ENCODE results near the gene HTR6.

HTR6 gene

DNA sequence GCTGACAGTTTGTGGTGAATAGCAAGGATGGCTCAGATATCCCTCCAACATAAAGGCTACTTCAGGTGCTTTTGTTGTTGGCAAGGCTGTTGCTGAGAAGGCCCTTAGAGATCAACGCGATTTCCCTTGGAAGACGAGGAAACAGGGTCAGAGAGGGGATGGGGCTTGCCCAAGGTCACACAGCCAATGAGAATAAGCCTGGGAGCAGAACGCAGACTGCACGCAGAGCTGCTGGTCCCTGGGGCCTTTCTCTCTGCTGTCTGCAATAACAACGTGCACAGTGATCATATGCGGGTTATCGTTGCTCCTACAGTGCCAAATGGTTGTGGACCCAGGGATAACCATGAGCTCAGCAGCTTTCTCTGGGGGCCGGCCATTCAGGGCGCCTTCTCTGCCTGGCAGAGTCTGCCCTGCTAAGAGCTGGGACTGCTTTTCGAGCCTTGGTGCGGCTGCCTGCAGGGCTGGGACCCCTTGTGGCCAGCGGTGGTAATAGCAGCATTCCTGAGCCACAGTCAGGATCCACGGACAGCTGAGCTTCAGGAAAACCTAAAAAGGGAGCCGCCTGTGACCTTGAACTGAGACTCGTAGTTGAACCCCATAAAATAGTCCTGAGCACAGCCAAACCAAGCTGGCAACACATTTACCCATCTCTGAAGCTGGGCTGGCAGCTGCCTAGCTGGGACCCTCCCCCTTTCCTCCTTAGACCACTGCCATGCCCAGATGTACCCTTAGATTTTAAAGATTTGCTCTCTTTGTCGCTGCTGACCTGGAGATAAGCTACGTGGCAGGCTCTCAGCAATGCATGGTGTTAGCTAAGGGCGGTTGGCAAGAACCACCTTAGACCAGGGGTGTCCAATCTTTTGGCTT is 39.8 kb downstream of the HTR6 start:
- peak overlapping the region in 1 of 2 donors; percentile 18 for H3K4me3 ChIP-seq (replicated peaks in 1 of 2; ENCODE audit: low read depth in 2 of 2, low read length in 2 of 2)
- TF ChIP-seq, protein P1, sequence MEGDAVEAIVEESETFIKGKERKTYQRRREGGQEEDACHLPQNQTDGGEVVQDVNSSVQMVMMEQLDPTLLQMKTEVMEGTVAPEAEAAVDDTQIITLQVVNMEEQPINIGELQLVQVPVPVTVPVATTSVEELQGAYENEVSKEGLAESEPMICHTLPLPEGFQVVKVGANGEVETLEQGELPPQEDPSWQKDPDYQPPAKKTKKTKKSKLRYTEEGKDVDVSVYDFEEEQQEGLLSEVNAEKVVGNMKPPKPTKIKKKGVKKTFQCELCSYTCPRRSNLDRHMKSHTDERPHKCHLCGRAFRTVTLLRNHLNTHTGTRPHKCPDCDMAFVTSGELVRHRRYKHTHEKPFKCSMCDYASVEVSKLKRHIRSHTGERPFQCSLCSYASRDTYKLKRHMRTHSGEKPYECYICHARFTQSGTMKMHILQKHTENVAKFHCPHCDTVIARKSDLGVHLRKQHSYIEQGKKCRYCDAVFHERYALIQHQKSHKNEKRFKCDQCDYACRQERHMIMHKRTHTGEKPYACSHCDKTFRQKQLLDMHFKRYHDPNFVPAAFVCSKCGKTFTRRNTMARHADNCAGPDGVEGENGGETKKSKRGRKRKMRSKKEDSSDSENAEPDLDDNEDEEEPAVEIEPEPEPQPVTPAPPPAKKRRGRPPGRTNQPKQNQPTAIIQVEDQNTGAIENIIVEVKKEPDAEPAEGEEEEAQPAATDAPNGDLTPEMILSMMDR (IDR thresholded peaks at IDR 0.05; ENCODE audit: low read depth, low read length) = peak; percentile 98
- peak; percentile 78 to 84 for DNase-seq (ENCODE audit: low read depth in 2 of 2)

DNA sequence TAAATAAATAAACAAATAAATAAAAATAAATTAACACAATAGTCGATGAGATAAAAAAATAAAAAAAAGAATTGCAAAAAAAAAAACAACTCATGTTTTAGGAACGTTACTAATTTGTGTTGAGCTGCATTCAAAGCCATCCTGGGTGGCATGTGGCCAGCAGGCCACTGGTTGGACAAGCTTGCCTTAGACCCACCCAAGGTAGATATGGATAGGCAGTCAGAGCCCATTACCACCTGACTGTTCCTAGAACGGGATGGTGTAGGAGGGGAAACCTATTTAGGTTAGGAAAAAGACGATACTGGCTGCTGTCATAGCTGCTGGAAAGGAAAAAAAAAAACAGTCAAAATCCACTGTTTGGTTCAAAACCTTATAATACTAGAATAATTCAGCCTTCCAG is 40.8 kb downstream of the HTR6 start:
- TF ChIP-seq, protein P1 (IDR thresholded peaks at IDR 0.05; ENCODE audit: low read depth, low read length) = no peak
- H3K4me3 ChIP-seq (replicated peaks in 1 of 2; ENCODE audit: low read depth in 2 of 2, low read length in 2 of 2) = no peak overlapping the region
- DNase-seq (ENCODE audit: low read depth in 2 of 2) = no peak

DNA sequence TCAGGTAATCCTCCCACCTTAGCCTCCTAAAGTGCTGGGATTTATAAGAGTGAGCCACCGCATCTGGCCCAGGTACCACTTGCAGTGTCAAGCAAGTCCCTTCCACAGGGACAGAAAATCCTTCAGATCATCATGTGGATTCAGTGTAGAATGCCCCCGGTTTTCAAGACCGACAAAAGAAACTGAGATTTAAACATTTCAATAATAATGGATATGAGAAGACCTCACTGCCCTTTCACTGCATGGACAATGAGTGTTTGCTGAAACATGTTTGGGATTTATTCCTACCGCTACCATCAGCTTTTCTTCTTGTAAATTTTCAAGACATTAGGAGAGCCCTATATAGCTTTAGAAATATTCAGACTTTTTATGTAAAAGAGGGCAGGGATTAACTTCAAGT is 41.5 kb downstream of the HTR6 start:
- TF ChIP-seq, protein P1 (IDR thresholded peaks at IDR 0.05; ENCODE audit: low read depth, low read length) = no peak
- no peak for DNase-seq (ENCODE audit: low read depth in 2 of 2)
- H3K4me3 ChIP-seq (replicated peaks in 1 of 2; ENCODE audit: low read depth in 2 of 2, low read length in 2 of 2) = no peak overlapping the region

DNA sequence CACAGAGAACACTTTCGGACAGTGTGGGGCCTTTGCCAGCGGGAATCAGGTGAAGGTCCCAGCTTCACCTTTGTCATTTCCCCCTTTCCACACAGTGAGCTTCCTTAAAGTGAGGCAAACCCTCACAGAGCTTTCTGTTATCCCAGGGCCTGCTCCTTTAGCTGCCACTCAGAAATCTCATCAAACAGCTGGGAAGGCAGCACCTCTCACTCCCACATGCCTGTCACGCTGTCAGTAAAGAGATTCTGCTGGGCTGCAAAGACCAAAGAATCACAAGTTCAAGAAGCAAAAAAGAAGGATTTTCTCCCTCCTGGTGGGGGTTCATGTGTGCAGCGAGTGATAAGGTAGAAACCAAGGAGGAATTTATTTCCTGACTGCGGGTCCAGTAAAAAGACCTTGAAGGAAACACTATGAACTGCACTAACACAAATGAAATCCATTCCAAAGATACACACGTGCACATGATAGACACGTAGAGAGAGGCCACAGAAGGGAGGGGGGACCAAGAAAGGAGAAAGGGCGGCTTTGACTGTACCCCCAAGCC is 44.0 kb downstream of the HTR6 start:
- DNase-seq (ENCODE audit: low read depth in 2 of 2) = no peak
- TF ChIP-seq, protein P1 (IDR thresholded peaks at IDR 0.05; ENCODE audit: low read depth, low read length) = no peak
- no peak overlapping the region for H3K4me3 ChIP-seq (replicated peaks in 1 of 2; ENCODE audit: low read depth in 2 of 2, low read length in 2 of 2)

DNA sequence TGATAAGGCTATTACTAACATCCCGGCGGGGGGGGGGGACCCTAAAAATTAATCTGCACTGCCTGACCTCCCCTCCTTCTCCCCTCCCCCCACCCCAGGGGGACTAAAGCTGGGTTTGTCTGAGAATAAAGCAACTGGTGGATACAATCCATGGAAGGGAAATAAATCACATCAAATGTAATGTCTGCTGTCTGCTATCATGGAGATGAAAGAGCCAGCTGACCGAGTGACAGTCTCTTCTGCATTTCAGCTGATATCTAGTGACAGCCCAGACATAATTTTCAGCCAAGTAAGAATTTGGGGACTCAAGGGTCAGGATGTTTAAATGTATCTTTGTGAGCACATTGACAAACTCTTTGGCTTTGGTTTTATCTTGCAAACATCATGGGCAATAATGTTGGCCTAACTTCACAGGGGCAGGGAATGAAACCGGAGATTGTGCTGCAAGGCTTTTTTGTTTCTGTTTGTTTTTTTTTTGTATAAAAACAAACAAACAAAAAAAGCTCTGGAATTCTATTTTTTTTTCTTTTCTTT is 44.7 kb downstream of the HTR6 start:
- no peak overlapping the region for H3K4me3 ChIP-seq (replicated peaks in 1 of 2; ENCODE audit: low read depth in 2 of 2, low read length in 2 of 2)
- DNase-seq (ENCODE audit: low read depth in 2 of 2) = no peak
- TF ChIP-seq, protein P1 (IDR thresholded peaks at IDR 0.05; ENCODE audit: low read depth, low read length) = no peak

DNA sequence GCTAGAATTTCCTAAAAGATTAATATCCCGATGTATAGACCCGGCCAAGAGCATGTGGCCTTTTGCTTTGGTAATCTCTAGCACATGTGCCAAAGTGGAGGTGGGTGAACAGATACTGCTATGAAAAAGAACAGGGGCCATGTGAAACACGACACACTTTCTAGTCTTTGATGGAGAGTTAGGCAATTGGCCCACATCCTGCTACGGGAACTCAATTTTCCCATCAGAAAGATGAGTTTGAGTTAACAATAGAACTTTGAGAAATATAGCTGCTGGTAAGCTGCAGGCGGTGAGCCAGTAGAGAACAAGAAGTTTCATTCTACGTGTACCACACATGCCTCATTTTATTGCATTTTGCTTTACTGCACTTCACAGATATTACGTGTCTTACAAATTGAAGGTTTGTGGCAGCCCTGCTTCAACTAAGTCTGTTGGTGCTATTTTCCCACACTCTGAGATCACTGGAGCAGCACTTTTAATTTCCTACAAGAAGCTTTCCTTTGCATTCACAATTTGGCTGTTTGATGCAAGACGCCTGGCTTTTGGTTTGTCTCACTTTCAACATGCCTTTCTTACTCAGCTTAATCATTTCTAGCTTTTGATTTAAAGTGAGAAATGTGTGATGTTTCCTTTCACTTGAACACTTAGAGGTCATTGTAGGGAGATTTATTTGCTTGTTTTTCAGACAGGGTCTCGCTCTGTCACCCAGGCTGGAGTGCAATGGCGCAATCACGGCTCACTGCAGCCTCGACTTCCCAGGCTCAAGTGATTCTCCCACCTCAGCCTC is 46.3 kb downstream of the HTR6 start:
- no peak overlapping the region for H3K4me3 ChIP-seq (replicated peaks in 1 of 2; ENCODE audit: low read depth in 2 of 2, low read length in 2 of 2)
- TF ChIP-seq, protein P1 (IDR thresholded peaks at IDR 0.05; ENCODE audit: low read depth, low read length) = no peak
- DNase-seq (ENCODE audit: low read depth in 2 of 2) = no peak

Data from cardiac fibroblast (primary cell).